Sigmoid colon (tissue), 7 donors: ENCODE results near the gene POMGNT2. TPM values are rescaled to one million over a fixed set of nuclear protein-coding genes. Genes with fewer than 3 reads are reported as not detected.

Source experiments
- DNase-seq: peaks from one replicate; pipeline ENCODE4 v3.0.0-alpha.2; 2019
- H3K27ac ChIP-seq, 4 donors: fragments of 200-600 bp; sonication (generic); one replicate each; pipeline ENCODE4 v1.5.1; 2016 to 2019; ENCODE audit warnings: mild to moderate bottlenecking in 1 of 4
- H3K27me3 ChIP-seq, 3 donors: fragments of 200-600 bp; sonication (generic); one replicate each; pipeline ENCODE4 v1.5.1; 2019; ENCODE audit warnings: mild to moderate bottlenecking in 1 of 3
- H3K36me3 ChIP-seq, 4 donors: fragments of 200-600 bp; sonication (generic); one replicate each; pipeline ENCODE4 v1.5.1; 2016 to 2019
- H3K4me1 ChIP-seq, 4 donors: fragments of 200-600 bp; sonication (generic); one replicate each; pipeline ENCODE4 v1.5.1; 2017 to 2019
- H3K4me3 ChIP-seq, 4 donors: fragments of 200-600 bp; sonication (generic); one replicate each; pipeline ENCODE4 v1.5.1; 2017 to 2019; ENCODE audit warnings: mild to moderate bottlenecking in 2 of 4, moderate library complexity in 1 of 4
- H3K9me3 ChIP-seq, 4 donors: fragments of 200-600 bp in 3 of 4; sonication (generic) in 3 of 4; one replicate each; pipeline versions ENCODE4 v1.5.1 to v1.6.1; 2013 to 2019
- CTCF ChIP-seq, 4 experiments: fragments of 450-650 bp in 3 of 4; fragments of 200-600 bp in 1 of 4; IDR thresholded peaks; one replicate each; pipeline ENCODE4 v1.5.1; 2016 to 2019; ENCODE audit warnings: antibody characterized with exemption in 4 of 4, mild to moderate bottlenecking in 3 of 4, moderate library complexity in 2 of 4
- EP300 ChIP-seq, 4 donors: sonication (generic); formaldehyde crosslinking; IDR thresholded peaks; one replicate each; pipeline ENCODE4 v1.6.1; 2017; ENCODE audit warnings: antibody characterized with exemption in 4 of 4
- POLR2A ChIP-seq, 2 donors: fragments of 450-650 bp; IDR thresholded peaks; one replicate each; pipeline ENCODE4 v1.6.1; 2016; ENCODE audit warnings: antibody characterized with exemption in 2 of 2, mild to moderate bottlenecking in 2 of 2, moderate library complexity in 2 of 2
- POLR2AphosphoS5 ChIP-seq, 4 donors: sonication (generic); formaldehyde crosslinking; IDR thresholded peaks; one replicate each; pipeline ENCODE4 v1.6.1; 2017; ENCODE audit warnings: antibody characterized with exemption in 4 of 4
- WGBS, 2 donors: extraction: QIAGEN DNeasy Blood & Tissue Kit; methylation state at CpG; one replicate each; pipeline ENCODE4 v1.1.7; 2013; 5-methylcytosine and 5-hydroxymethylcytosine counted together
- intact Hi-C: fragments of 100-400 bp; cut with DNase I; formaldehyde crosslinking; loops from one replicate; pipeline ENCODE4 v1.15.1; 2023
- polyA plus RNA-seq, 3 donors: library from polyadenylated mRNA; stranded (reverse); fragments of 200-250 nt; gene quantifications; one replicate each; pipeline ENCODE4 v1.2.3, GENCODE V29; 2013
- total RNA-seq, 4 donors: library from RNA; depleted of rRNA; stranded (reverse); fragments of >200 nt; gene quantifications; one replicate each; pipeline ENCODE4 v1.1.0, GENCODE V29; 2016
- donor health status: healthy with polysubstance abuse.
- donor health status: Bipolar disorder and iron deficiency.
- donor health status: healthy.

POMGNT2 gene
- total and polyA plus RNA-seq, 7 donors, result 2.3 to 20.2 (median 15.5) TPM

GRCh38 chr3:43148033-43148432 lies 42.2 kb upstream of the POMGNT2 start:
- H3K4me3 ChIP-seq, result no peak overlapping the region
- intact Hi-C loops, result no loop called here
- H3K4me1 ChIP-seq, result peaks cover 0 to 7% (median 5%) of the 10 kb centered on the region in 4 donors
- no peak overlapping the region for H3K27ac ChIP-seq
- no peaks in the 10 kb centered on the region for H3K9me3 ChIP-seq
- TF ChIP-seq CTCF (IDR thresholded peaks at IDR 0.05) (no peak), POLR2AphosphoS5 (IDR thresholded peaks at IDR 0.05) (no peak), EP300 (IDR thresholded peaks at IDR 0.05) (no peak), POLR2A (IDR thresholded peaks at IDR 0.05) (no peak)
- no peaks in the 10 kb centered on the region for H3K27me3 ChIP-seq
- H3K36me3 ChIP-seq, result no peaks in the 10 kb centered on the region
- DNase-seq, result no peak

GRCh38 chr3:43146599-43146998 lies 40.7 kb upstream of the POMGNT2 start:
- no peaks in the 10 kb centered on the region for H3K36me3 ChIP-seq
- H3K27me3 ChIP-seq, result no peaks in the 10 kb centered on the region
- no peak for TF ChIP-seq EP300 (IDR thresholded peaks at IDR 0.05)
- TF ChIP-seq POLR2A (IDR thresholded peaks at IDR 0.05), result no peak
- TF ChIP-seq CTCF (IDR thresholded peaks at IDR 0.05), result no peak
- TF ChIP-seq POLR2AphosphoS5 (IDR thresholded peaks at IDR 0.05), result no peak
- intact Hi-C loops, result no loop called here
- DNase-seq, result no peak
- no peaks in the 10 kb centered on the region for H3K9me3 ChIP-seq
- no peak overlapping the region for H3K4me3 ChIP-seq
- 90 to 93% methylated on average over 1 of the region's 1 CpG for WGBS, 2 donors
- H3K4me1 ChIP-seq, result no peaks in the 10 kb centered on the region
- no peak overlapping the region for H3K27ac ChIP-seq

- Histone ChIP-seq H3K4me3 (no peak overlapping the region), H3K27ac (no peak overlapping the region), H3K36me3 (no peaks in the 10 kb centered on the region), H3K27me3 (no peaks in the 10 kb centered on the region), H3K4me1 (no peaks in the 10 kb centered on the region), H3K9me3 (no peaks in the 10 kb centered on the region)
- TF ChIP-seq CTCF (IDR thresholded peaks at IDR 0.05) (no peak), POLR2AphosphoS5 (IDR thresholded peaks at IDR 0.05) (no peak), EP300 (IDR thresholded peaks at IDR 0.05) (no peak), POLR2A (IDR thresholded peaks at IDR 0.05) (no peak)
- intact Hi-C loops, result no loop called here
- 73 to 81% methylated on average over 7 of the region's 7 CpGs for WGBS, 2 donors
- DNase-seq, result no peak
Measured at GRCh38 chr3:43144761-43145490, 39.0 kb upstream of the POMGNT2 start.

- no peak for TF ChIP-seq CTCF (IDR thresholded peaks at IDR 0.05)
- TF ChIP-seq EP300 (IDR thresholded peaks at IDR 0.05), result no peak
- no peak for TF ChIP-seq POLR2AphosphoS5 (IDR thresholded peaks at IDR 0.05)
- no peak for TF ChIP-seq POLR2A (IDR thresholded peaks at IDR 0.05)
- Histone ChIP-seq H3K27ac (no peak overlapping the region), H3K4me3 (no peak overlapping the region), H3K27me3 (no peaks in the 10 kb centered on the region), H3K4me1 (no peaks in the 10 kb centered on the region), H3K36me3 (no peaks in the 10 kb centered on the region), H3K9me3 (no peaks in the 10 kb centered on the region)
- intact Hi-C loops, result no loop called here
- 28 to 29% methylated on average over 3 of the region's 3 CpGs for WGBS, 2 donors
- no peak for DNase-seq
Measured at GRCh38 chr3:43142472-43142871, 36.6 kb upstream of the POMGNT2 start.
